OCI-LY7 (cell line): Measurements from ENCODE around the gene IQCE.

Experiments used
- EZH2phosphoT487 ChIP-seq: fragments of 200-600 bp; sonication (generic); IDR thresholded peaks from 2 replicates; pipeline ENCODE4 v1.6.1; 2018; ENCODE audit warnings: low read depth, borderline replicate concordance, mild to moderate bottlenecking, mixed run types, antibody characterized with exemption, low read length, moderate library complexity, mixed read lengths
- TF ChIP-seq, protein P1 (sequence below): fragments of 200-600 bp; sonication (generic); conservative IDR thresholded peaks from 2 replicates; pipeline ENCODE4 v1.5.1; 2014; ENCODE audit warnings: mild to moderate bottlenecking, antibody characterized with exemption, low read length, moderate library complexity, mixed read lengths

DNA sequence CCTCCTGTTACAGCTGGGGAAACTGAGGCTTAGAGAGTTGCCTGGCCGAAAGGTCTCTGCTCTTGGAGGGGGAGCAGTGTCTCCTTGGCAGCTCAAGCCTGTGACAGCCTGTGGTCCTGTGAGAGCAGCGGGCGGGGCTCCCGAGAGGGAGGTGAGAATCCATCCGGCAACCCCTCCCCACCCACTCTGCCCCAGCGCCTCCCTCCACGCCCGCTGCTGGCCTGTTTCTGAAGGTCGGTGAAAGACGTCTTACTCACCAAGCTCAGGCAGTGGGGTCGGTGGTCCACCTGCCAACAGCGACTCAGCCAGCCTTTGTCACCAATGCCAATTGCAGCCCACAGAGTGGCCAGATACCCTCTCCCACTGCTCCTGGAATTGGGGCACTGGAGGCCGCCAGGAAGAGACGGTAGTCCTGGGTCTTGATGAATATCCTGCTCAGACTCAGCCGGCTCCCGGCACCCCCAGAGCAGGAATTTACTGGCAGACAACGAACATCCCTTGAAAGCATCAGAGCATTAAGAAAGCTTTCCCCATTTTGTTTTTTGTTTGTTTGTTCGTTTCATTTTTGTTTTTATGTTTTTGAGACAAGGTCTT is 65.6 kb downstream of the IQCE start:
- TF ChIP-seq, protein P1, sequence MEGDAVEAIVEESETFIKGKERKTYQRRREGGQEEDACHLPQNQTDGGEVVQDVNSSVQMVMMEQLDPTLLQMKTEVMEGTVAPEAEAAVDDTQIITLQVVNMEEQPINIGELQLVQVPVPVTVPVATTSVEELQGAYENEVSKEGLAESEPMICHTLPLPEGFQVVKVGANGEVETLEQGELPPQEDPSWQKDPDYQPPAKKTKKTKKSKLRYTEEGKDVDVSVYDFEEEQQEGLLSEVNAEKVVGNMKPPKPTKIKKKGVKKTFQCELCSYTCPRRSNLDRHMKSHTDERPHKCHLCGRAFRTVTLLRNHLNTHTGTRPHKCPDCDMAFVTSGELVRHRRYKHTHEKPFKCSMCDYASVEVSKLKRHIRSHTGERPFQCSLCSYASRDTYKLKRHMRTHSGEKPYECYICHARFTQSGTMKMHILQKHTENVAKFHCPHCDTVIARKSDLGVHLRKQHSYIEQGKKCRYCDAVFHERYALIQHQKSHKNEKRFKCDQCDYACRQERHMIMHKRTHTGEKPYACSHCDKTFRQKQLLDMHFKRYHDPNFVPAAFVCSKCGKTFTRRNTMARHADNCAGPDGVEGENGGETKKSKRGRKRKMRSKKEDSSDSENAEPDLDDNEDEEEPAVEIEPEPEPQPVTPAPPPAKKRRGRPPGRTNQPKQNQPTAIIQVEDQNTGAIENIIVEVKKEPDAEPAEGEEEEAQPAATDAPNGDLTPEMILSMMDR: no peak
- TF ChIP-seq EZH2phosphoT487: no peak
